Muscle of leg (tissue), 11 donors: ENCODE results near the gene SPTLC2. TPM values are rescaled to one million over a fixed set of nuclear protein-coding genes. Genes with fewer than 3 reads are reported as not detected.

Experiments
- DNase-seq: peaks from one replicate; pipeline ENCODE4 v3.0.0; 2013
- H3K27ac ChIP-seq: one replicate; pipeline ENCODE4 v1.5.1; 2013; ENCODE audit warnings: mild to moderate bottlenecking, low read length, control low read depth
- H3K27me3 ChIP-seq: one replicate; pipeline ENCODE4 v1.6.1; 2013; ENCODE audit warnings: low read length; ENCODE audit not compliant: control insufficient read depth, insufficient read depth
- H3K36me3 ChIP-seq: one replicate; pipeline ENCODE4 v1.6.1; 2013; ENCODE audit warnings: low read length; ENCODE audit not compliant: control insufficient read depth, insufficient read depth
- H3K4me1 ChIP-seq: one replicate; pipeline ENCODE4 v1.6.1; 2013; ENCODE audit warnings: low read length; ENCODE audit not compliant: control insufficient read depth, insufficient read depth
- H3K4me3 ChIP-seq: one replicate; pipeline ENCODE4 v1.5.1; 2013; ENCODE audit warnings: low read length, control low read depth
- H3K9me3 ChIP-seq: replicated peaks from 2 replicates; pipeline ENCODE4 v1.6.1; 2013; ENCODE audit warnings: low read depth, low read length; ENCODE audit not compliant: control insufficient read depth
- WGBS: methylation state at CpG from one replicate; pipeline ENCODE4 v1.1.5; 2013; ENCODE audit warnings: missing lambda C conversion rate; ENCODE audit not compliant: insufficient coverage; 5-methylcytosine and 5-hydroxymethylcytosine counted together
- polyA plus RNA-seq, 8 donors: library from polyadenylated mRNA; unstranded; fragments of 120-200 nt; gene quantifications; one replicate each; pipeline versions ENCODE4 v1.2.1 to v1.2.3, GENCODE V29; 2013; ENCODE audit warnings: inconsistent platforms in 1 of 8, low replicate concordance in 1 of 8; ENCODE audit not compliant: insufficient read length in 8 of 8, insufficient read depth in 1 of 8
- total RNA-seq: library from RNA; stranded (reverse); fragments of 120-200 nt; gene quantifications from one replicate; pipeline ENCODE4 v1.2.4, GENCODE V29; 2013

The SPTLC2 gene
- total and polyA plus RNA-seq, 9 donors, result 10.6 to 21.6 (median 17.4) TPM

DNA sequence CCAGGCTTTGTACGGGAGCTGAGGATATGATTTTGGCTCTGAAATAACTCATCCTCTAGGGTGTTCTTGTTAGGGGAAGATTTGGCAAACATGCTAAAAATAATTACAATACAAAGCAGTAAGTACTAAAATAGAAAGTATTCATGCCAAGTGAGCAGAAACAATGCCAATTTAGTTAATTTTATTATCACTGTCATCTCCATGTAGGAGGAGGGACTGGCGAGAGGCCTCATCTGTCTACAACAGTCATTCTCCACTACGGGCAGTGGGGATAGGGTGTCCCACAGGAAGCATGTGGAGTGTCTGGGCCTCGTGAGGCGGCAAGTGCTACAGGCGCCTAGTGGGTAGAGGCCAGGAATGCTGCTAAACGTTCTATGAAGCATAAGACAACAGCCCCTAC is 121.1 kb downstream of the SPTLC2 start:
- Histone ChIP-seq H3K4me3 (no peak overlapping the region), H3K36me3 (no peaks in the 10 kb centered on the region), H3K27ac (no peak overlapping the region), H3K27me3 (peaks cover 33% of the 10 kb centered on the region), H3K9me3 (no peaks in the 10 kb centered on the region), H3K4me1 (peaks cover 8% of the 10 kb centered on the region)
- no peak for DNase-seq
- no CpG with 5 or more reads among the region's 7 CpGs for WGBS

DNA sequence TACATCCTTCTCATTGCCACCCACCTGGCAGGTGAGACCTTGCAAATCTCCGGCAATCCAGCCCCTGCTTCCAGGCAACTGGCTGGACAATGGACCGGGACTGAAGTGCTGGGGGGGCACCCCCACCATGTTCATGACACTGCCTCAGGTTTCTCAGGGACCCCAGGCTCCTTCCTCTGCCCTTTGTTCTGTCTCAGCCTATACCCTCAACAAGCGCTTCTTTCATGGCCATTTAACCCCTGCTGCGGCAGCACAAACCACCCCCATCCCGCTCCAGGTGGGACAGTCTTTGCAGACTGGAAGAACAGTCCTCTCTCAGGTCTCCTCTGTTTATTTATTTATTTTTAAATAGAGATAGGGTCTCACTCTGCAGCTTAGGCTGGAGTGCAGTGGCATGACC is 125.4 kb downstream of the SPTLC2 start:
- no peak overlapping the region for H3K4me3 ChIP-seq
- no peak for DNase-seq
- WGBS, result 65% methylated on average over 4 of the region's 5 CpGs
- no peak overlapping the region for H3K27ac ChIP-seq
- H3K9me3 ChIP-seq, result no peaks in the 10 kb centered on the region
- no peaks in the 10 kb centered on the region for H3K36me3 ChIP-seq
- peaks cover 4% of the 10 kb centered on the region for H3K27me3 ChIP-seq
- no peaks in the 10 kb centered on the region for H3K4me1 ChIP-seq

DNA sequence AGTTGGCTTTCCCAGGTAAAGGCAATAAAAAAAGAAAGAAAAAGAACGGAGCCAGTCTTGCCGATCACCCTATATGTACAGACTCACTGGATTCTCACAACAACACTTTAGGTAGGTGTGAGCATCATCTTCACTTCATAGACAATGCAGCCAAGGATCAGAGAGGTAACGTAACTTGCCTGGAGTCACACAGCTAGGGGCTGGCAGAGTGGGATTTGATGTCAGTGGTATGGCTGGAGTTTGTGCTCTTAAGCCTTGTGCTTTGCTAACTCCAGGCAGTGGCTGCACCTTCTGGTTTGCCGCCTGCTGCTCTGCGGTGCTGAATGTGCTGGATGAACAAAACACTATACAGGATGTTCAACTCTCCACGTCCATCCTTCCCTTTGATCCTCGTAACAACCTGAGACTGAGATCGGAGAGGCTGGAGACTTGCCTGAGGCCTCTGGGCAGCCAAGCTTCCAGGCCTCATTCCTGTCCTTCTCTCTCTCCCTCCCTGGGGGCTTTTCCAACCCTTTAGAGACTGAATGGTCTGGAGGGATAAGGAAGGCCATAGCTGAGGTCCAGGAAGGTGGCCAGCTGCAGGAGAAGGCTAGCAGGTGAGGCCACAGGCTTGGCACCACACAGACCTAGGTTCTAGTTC is 126.0 kb downstream of the SPTLC2 start:
- Histone ChIP-seq H3K27me3 (peaks cover 2% of the 10 kb centered on the region), H3K4me1 (no peaks in the 10 kb centered on the region), H3K27ac (no peak overlapping the region), H3K9me3 (no peaks in the 10 kb centered on the region), H3K36me3 (no peaks in the 10 kb centered on the region), H3K4me3 (no peak overlapping the region)
- WGBS, result 65% methylated on average over 5 of the region's 8 CpGs
- no peak for DNase-seq

DNA sequence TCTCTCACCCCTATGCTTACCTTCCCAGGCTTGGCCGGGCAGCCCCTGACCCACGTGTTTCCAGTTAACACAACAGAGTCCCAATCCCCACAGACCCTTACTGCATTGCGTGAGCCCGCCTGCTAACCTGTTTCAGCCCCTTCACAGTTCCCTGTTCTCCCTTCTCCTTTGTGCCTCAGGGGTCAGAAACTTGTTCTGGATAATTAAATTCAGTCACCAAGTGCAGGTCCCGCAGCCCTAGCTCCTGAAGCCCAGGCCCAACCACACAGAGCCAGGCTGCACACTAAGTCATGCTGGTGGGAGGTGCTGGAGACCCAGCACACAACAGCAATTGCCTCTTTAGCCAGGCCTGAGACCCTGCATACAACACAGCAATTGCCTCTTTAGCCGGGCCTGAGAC is 127.4 kb downstream of the SPTLC2 start:
- Histone ChIP-seq H3K36me3 (no peaks in the 10 kb centered on the region), H3K9me3 (no peaks in the 10 kb centered on the region), H3K27ac (no peak overlapping the region), H3K4me3 (no peak overlapping the region), H3K4me1 (no peaks in the 10 kb centered on the region), H3K27me3 (peaks cover 2% of the 10 kb centered on the region)
- DNase-seq, result no peak
- WGBS, result 50% methylated on average over 2 of the region's 6 CpGs

DNA sequence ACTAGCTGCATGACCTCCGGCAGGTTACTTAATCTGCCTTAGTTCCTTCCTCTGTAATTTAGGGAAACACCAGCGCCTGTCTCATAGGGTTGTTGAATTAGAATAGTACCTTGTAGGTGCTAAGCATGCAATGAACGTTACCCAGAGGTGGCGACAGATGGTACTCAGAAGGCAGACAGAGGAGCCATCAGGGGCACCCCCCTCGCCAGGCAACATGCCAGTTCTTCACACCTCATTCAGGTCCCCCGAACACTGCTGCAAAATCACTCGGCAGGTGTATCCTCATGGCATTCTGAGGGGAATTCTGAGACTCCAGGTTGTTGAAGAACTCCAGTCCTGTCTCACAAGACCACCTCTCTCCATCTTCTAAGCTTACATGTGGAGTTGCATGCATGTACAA is 127.9 kb downstream of the SPTLC2 start:
- no peak for DNase-seq
- Histone ChIP-seq H3K9me3 (no peaks in the 10 kb centered on the region), H3K4me3 (no peak overlapping the region), H3K36me3 (no peaks in the 10 kb centered on the region), H3K27ac (no peak overlapping the region), H3K4me1 (no peaks in the 10 kb centered on the region), H3K27me3 (peaks cover 2% of the 10 kb centered on the region)
- 60% methylated on average over 1 of the region's 7 CpGs for WGBS

DNA sequence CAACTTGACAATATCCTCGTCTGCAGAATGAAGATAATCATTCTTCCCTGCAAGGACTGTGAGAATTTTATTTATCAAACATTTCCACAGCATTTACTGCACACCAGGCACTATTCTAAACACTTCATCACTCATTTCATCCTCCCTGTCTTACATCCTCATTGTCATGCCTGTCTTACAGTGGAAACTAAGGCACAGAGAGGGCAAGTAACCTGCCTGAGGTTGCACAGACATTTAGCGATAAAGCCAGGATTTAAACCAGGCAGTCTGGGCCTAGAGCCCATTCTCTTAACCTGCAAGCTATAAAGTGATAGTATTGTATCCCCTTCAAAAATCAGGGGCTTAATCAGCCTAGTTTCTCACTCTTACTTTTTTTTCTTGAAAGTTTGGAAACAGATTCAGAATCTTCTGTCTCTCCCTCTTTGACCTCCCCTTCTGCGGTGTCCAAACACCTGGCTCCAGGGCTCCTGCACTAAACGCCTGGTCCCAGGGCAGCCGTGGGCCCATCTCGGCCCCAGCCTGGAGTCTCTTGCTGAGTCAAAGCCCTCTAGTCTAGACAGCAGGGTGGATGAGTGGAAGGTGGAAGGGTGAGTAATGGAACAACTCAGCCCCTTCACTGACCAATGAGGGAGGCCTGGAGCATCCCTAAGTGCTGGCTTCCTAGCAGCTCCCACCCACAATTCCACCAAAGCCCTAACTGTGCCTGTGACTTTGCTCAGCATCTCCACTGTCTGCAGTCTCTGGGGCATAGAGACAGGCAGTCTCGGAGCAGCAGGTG is 130.3 kb downstream of the SPTLC2 start:
- DNase-seq, result no peak
- 74% methylated on average over 5 of the region's 7 CpGs for WGBS

DNA sequence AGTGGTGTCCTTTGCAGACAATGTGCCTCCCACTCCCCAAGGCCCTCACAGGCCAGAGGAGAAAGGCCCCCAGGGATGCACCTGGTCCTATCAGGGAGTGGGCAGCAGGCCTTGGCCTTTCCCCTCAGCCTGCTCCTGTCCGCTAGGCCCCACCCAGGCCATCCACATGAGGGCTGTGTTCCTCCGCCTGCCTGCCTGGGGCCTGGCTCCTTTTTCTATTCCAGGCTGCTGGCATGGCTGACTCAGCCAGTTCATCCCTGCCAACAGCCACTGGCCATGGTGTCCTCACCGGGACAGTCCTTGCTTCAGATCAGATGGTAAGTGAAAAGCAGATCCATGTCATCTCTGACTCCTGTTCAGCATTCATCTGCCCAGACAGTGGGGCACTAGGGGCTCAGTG is 131.2 kb downstream of the SPTLC2 start:
- Histone ChIP-seq H3K27me3 (peaks cover 2% of the 10 kb centered on the region), H3K9me3 (no peaks in the 10 kb centered on the region), H3K4me1 (no peaks in the 10 kb centered on the region), H3K4me3 (no peak overlapping the region), H3K27ac (no peak overlapping the region), H3K36me3 (no peaks in the 10 kb centered on the region)
- 80% methylated on average over 3 of the region's 3 CpGs for WGBS
- no peak for DNase-seq

More for the DNA sequence above, 130.3 kb downstream of the SPTLC2 start:
- no peaks in the 10 kb centered on the region for H3K9me3 ChIP-seq
- H3K4me3 ChIP-seq, result no peak overlapping the region
- no peaks in the 10 kb centered on the region for H3K4me1 ChIP-seq
- H3K27ac ChIP-seq, result no peak overlapping the region
- H3K27me3 ChIP-seq, result peaks cover 2% of the 10 kb centered on the region
- no peaks in the 10 kb centered on the region for H3K36me3 ChIP-seq

DNA sequence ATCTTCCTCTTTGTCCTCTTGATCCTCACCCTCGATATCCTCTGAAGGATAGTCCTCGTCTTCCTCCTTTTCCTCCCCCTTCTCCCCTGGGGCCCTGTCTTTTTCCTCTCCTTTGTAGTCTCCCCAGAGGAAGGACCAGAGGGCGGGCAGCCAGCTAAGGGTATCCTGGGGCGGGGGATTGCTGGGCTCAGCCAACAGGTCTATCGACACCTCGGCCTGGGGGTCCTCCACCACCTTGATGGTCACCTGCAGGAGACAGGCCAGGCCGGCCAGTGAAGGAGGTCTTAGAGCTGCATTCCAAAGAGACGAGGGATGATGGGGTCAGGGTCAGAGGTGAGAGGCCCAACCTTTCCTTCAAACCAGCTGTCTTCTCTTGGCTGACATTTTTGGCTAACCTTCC is 134.0 kb downstream of the SPTLC2 start:
- no peaks in the 10 kb centered on the region for H3K9me3 ChIP-seq
- no peak overlapping the region for H3K27ac ChIP-seq
- H3K4me1 ChIP-seq, result no peaks in the 10 kb centered on the region
- DNase-seq, result no peak
- peaks cover 2% of the 10 kb centered on the region for H3K27me3 ChIP-seq
- WGBS, result 71% methylated on average over 6 of the region's 8 CpGs
- H3K36me3 ChIP-seq, result no peaks in the 10 kb centered on the region
- H3K4me3 ChIP-seq, result no peak overlapping the region

DNA sequence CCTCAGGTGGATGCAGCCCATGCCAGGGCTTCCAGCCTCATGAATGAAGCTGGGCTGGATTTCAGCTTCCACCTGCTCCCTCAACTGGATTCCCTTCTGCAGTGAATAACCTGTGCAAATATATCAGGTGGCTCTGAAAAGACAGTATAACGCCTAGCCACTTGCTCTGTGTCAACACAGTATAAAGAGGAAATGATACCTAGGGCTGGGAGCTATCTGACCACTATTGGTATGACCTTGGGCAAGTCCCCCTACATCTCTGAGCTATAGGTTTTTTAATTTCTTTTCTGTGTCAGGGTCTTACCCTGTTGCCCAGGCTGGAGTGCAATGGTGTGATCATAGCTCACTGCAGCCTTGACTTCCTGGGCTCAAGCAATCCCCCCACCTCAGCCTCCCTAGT is 137.6 kb downstream of the SPTLC2 start:
- no peak for DNase-seq
- WGBS, result no CpG with 5 or more reads among the region's 1 CpG
- Histone ChIP-seq H3K9me3 (no peaks in the 10 kb centered on the region), H3K27me3 (no peaks in the 10 kb centered on the region), H3K4me3 (no peak overlapping the region), H3K27ac (no peak overlapping the region), H3K36me3 (no peaks in the 10 kb centered on the region), H3K4me1 (no peaks in the 10 kb centered on the region)

DNA sequence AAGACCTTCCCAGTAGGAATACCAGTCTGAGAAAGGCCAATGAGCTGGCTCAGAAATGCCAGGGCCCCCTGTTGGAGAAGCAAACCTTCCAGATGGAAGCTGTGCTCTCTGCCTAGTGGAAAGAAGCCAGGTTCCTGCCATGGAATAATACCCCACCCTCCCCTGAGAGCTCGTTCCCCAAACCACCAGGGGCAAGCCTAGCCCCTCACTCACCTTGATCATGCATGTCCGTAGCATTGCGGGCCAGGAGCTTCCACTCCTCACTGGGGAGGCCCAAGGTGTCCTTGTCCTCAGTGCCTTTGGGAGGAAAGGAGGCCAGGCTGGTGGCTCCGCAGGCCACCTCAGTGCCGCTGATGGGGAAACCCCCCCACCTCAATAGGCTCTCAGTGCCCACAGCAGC is 138.4 kb downstream of the SPTLC2 start:
- no peak for DNase-seq
- WGBS, result 100% methylated on average over 1 of the region's 5 CpGs
- H3K4me3 ChIP-seq, result no peak overlapping the region

More for the DNA sequence above, 138.4 kb downstream of the SPTLC2 start:
- Histone ChIP-seq H3K36me3 (no peaks in the 10 kb centered on the region), H3K9me3 (no peaks in the 10 kb centered on the region), H3K27ac (no peak overlapping the region), H3K4me1 (no peaks in the 10 kb centered on the region), H3K27me3 (no peaks in the 10 kb centered on the region)
